Fibroblast of lung (primary cell): ENCODE results near the gene GYG1. TPM values are rescaled to one million over a fixed set of nuclear protein-coding genes. Genes with fewer than 3 reads are reported as not detected.

ENCODE experiments used
- DNase-seq, 2 donors: peaks; one replicate each; pipeline versions ENCODE4 v3.0.0 to v3.0.0-alpha.2; 2010; ENCODE audit warnings: low read depth in 2 of 2
- H2AFZ ChIP-seq: 2 replicates; pipeline ENCODE4 v1.5.1; 2012; ENCODE audit warnings: low read length, control low read depth, inconsistent platforms
- H3K27ac ChIP-seq: 2 replicates; pipeline ENCODE4 v1.5.1; 2011; ENCODE audit warnings: low read length, control low read depth; ENCODE audit not compliant: insufficient read depth
- H3K27me3 ChIP-seq: 2 replicates; pipeline ENCODE4 v1.5.1; 2011; ENCODE audit warnings: mild to moderate bottlenecking, low read length; ENCODE audit not compliant: control insufficient read depth, insufficient read depth
- H3K36me3 ChIP-seq: 2 replicates; pipeline ENCODE4 v1.5.1; 2011; ENCODE audit warnings: low read length; ENCODE audit not compliant: control insufficient read depth, insufficient read depth
- H3K4me1 ChIP-seq: 2 replicates; pipeline ENCODE4 v1.5.1; 2011; ENCODE audit warnings: low read length; ENCODE audit not compliant: control insufficient read depth, insufficient read depth; ENCODE audit errors: extremely low read depth
- H3K4me2 ChIP-seq: 2 replicates; pipeline ENCODE4 v1.5.1; 2011; ENCODE audit warnings: low read length, control low read depth; ENCODE audit not compliant: insufficient read depth; ENCODE audit errors: extremely low read depth
- H3K4me3 ChIP-seq, 4 experiments: fragments of 200-600 bp in 1 of 4; sonication (generic) in 1 of 4; replicated peaks in 1 of 4; 2 replicates each; pipeline ENCODE4 v1.5.1; 2011 to 2016; ENCODE audit warnings: low read length in 4 of 4, low read depth in 3 of 4, mild to moderate bottlenecking in 3 of 4, control low read depth in 2 of 4, inconsistent platforms in 1 of 4, mixed read lengths in 1 of 4; ENCODE audit not compliant: insufficient read depth in 1 of 4; ENCODE audit errors: control extremely low read depth in 1 of 4
- H3K79me2 ChIP-seq: 2 replicates; pipeline ENCODE4 v1.5.1; 2012; ENCODE audit warnings: mild to moderate bottlenecking, low read length, inconsistent platforms; ENCODE audit not compliant: control insufficient read depth, insufficient read depth
- H3K9ac ChIP-seq: 2 replicates; pipeline ENCODE4 v1.5.1; 2011; ENCODE audit warnings: mild to moderate bottlenecking, low read length, control low read depth; ENCODE audit not compliant: insufficient read depth
- H3K9me3 ChIP-seq: 2 replicates; pipeline ENCODE4 v1.5.1; 2012; ENCODE audit warnings: low read depth, low read length; ENCODE audit not compliant: control insufficient read depth, insufficient read depth
- H4K20me1 ChIP-seq: 2 replicates; pipeline ENCODE4 v1.5.1; 2011; ENCODE audit warnings: low read length; ENCODE audit not compliant: control insufficient read depth, insufficient read depth; ENCODE audit errors: extremely low read depth
- CTCF ChIP-seq, 2 donors: IDR thresholded peaks in 1 of 2; conservative IDR thresholded peaks in 1 of 2; 1 replicate in 1 of 2; 2 replicates in 1 of 2; pipeline ENCODE4 v1.5.1; 2011 to 2012; ENCODE audit warnings: low read length in 2 of 2, control low read depth in 1 of 2, inconsistent platforms in 1 of 2, low read depth in 1 of 2, mild to moderate bottlenecking in 1 of 2
- EZH2 ChIP-seq: IDR thresholded peaks from 2 replicates; pipeline ENCODE4 v1.5.1; 2012; ENCODE audit warnings: low read length, control low read depth, mild to moderate bottlenecking; ENCODE audit errors: missing control alignments
- polyA plus RNA-seq, 2 donors: library from polyadenylated mRNA; depleted of rRNA in 1 of 2; stranded (reverse) in 1 of 2; unstranded in 1 of 2; fragments of >200 nt; gene quantifications; 2 replicates each; pipeline ENCODE4 v1.2.1, GENCODE V29; 2011 to 2012; ENCODE audit warnings: missing spikeins in 1 of 2
- total RNA-seq: library from RNA; depleted of rRNA; stranded (reverse); fragments of >200 nt; gene quantifications from 2 replicates; pipeline ENCODE4 v1.2.1, GENCODE V29; 2014

Gene GYG1
- total and polyA plus RNA-seq, 2 donors (not counting 1 experiment from before 2014, with no cell fraction given): 71.5 to 224 TPM

- Histone ChIP-seq H3K27ac (no peak overlapping the region), H3K9ac (no peak overlapping the region), H3K79me2 (no peaks in the 10 kb centered on the region), H3K36me3 (no peaks in the 10 kb centered on the region), H4K20me1 (no peaks in the 10 kb centered on the region), H3K27me3 (no peaks in the 10 kb centered on the region), H3K4me1 (no peaks in the 10 kb centered on the region), H2AFZ (no peak overlapping the region), H3K4me2 (no peak overlapping the region), H3K9me3 (no peaks in the 10 kb centered on the region), H3K4me3 (no peak overlapping the region)
- TF ChIP-seq CTCF (conservative IDR thresholded peaks at IDR 0.05 in 1 of 2, IDR thresholded peaks at IDR 0.05 in 1 of 2; ENCODE audit: low read depth in 1 of 2, low read length in 2 of 2) (no peak), EZH2 (no peak)
- peak; percentile 68 to 87 for DNase-seq
These were observed 19.8 kb upstream of the GYG1 start for GRCh38 chr3:148971401-148972163.

- Histone ChIP-seq H3K27me3 (no peaks in the 10 kb centered on the region), H3K9me3 (no peaks in the 10 kb centered on the region), H2AFZ (peak overlapping the region; percentile 80), H3K4me2 (peak overlapping the region; percentile 75), H3K36me3 (no peaks in the 10 kb centered on the region), H3K27ac (no peak overlapping the region), H3K9ac (no peak overlapping the region), H4K20me1 (no peaks in the 10 kb centered on the region), H3K4me3 (peak overlapping the region; percentile 24 to 58 (median 36)), H3K79me2 (no peaks in the 10 kb centered on the region), H3K4me1 (no peaks in the 10 kb centered on the region)
- TF ChIP-seq EZH2 (no peak), CTCF (conservative IDR thresholded peaks at IDR 0.05 in 1 of 2, IDR thresholded peaks at IDR 0.05 in 1 of 2; ENCODE audit: low read depth in 1 of 2, low read length in 2 of 2) (no peak)
- DNase-seq: peak in 1 of 2 donors; percentile 58
These were observed 16.6 kb upstream of the GYG1 start for GRCh38 chr3:148974726-148975125.

GRCh38 chr3:148975248-148975647 is 16.1 kb upstream of the GYG1 start:
- no peaks in the 10 kb centered on the region for H3K9me3 ChIP-seq
- H3K9ac ChIP-seq: no peak overlapping the region
- TF ChIP-seq CTCF (conservative IDR thresholded peaks at IDR 0.05 in 1 of 2, IDR thresholded peaks at IDR 0.05 in 1 of 2; ENCODE audit: low read depth in 1 of 2, low read length in 2 of 2) (peak in 1 of 2 donors; percentile 36), EZH2 (no peak)
- DNase-seq: peak in 1 of 2 donors; percentile 57
- peak overlapping the region; percentile 75 for H3K4me2 ChIP-seq
- H3K36me3 ChIP-seq: no peaks in the 10 kb centered on the region
- peak overlapping the region; percentile 24 to 58 (median 36) for H3K4me3 ChIP-seq
- no peaks in the 10 kb centered on the region for H3K4me1 ChIP-seq
- H2AFZ ChIP-seq: peak overlapping the region; percentile 80
- H3K27me3 ChIP-seq: no peaks in the 10 kb centered on the region
- no peaks in the 10 kb centered on the region for H4K20me1 ChIP-seq
- H3K79me2 ChIP-seq: no peaks in the 10 kb centered on the region
- H3K27ac ChIP-seq: no peak overlapping the region
